H9 (cell line): ENCODE results near the gene ARHGEF1. TPM values are rescaled to one million over a fixed set of nuclear protein-coding genes. Genes with fewer than 3 reads are reported as not detected.

Source experiments
- DNase-seq: peaks from one replicate; pipeline ENCODE4 v3.0.0-alpha.2; 2017
- H2AFZ ChIP-seq: one replicate; pipeline ENCODE4 v1.6.1; 2013; ENCODE audit warnings: mild to moderate bottlenecking, low read length, control low read depth, moderate library complexity
- H2AK5ac ChIP-seq: 2 replicates; pipeline ENCODE4 v1.6.1; 2013; ENCODE audit warnings: low read length, control low read depth, mixed read lengths; ENCODE audit not compliant: insufficient read length
- H2BK120ac ChIP-seq: one replicate; pipeline ENCODE4 v1.6.1; 2013; ENCODE audit warnings: low read depth, mild to moderate bottlenecking, low read length, control low read depth, inconsistent platforms; ENCODE audit not compliant: poor library complexity, severe bottlenecking
- H2BK12ac ChIP-seq: 2 replicates; pipeline ENCODE4 v1.6.1; 2013; ENCODE audit warnings: low read length, control low read depth, mixed read lengths, low read depth; ENCODE audit not compliant: insufficient read length
- H2BK15ac ChIP-seq: 2 replicates; pipeline ENCODE4 v1.6.1; 2013; ENCODE audit warnings: low read depth, low read length, control low read depth
- H2BK20ac ChIP-seq: one replicate; pipeline ENCODE4 v1.6.1; 2013; ENCODE audit warnings: low read depth, mild to moderate bottlenecking, low read length, control low read depth, inconsistent platforms; ENCODE audit not compliant: poor library complexity, severe bottlenecking
- H2BK5ac ChIP-seq: 2 replicates; pipeline ENCODE4 v1.6.1; 2013; ENCODE audit warnings: low read length, control low read depth, mixed read lengths; ENCODE audit not compliant: insufficient read length
- H3K14ac ChIP-seq: 2 replicates; pipeline ENCODE4 v1.6.1; 2013; ENCODE audit warnings: low read length, control low read depth; ENCODE audit not compliant: insufficient read depth
- H3K18ac ChIP-seq: 2 replicates; pipeline ENCODE4 v1.6.1; 2013; ENCODE audit warnings: low read depth, mild to moderate bottlenecking, mixed read lengths, low read length, control low read depth; ENCODE audit not compliant: insufficient read length
- H3K23ac ChIP-seq: 2 replicates; pipeline ENCODE4 v1.6.1; 2013; ENCODE audit warnings: low read length, control low read depth, mixed read lengths, low read depth; ENCODE audit not compliant: insufficient read length
- H3K23me2 ChIP-seq: 2 replicates; pipeline ENCODE4 v1.6.1; 2013; ENCODE audit warnings: low read depth, mild to moderate bottlenecking, mixed read lengths, low read length, control low read depth; ENCODE audit not compliant: insufficient read length, poor library complexity, severe bottlenecking
- H3K27ac ChIP-seq: 2 replicates; pipeline ENCODE4 v1.5.1; 2013; ENCODE audit warnings: low read length, control low read depth, mixed read lengths, low read depth; ENCODE audit not compliant: insufficient read length
- H3K27me3 ChIP-seq: 2 replicates; pipeline ENCODE4 v1.6.1; 2013; ENCODE audit warnings: low read length, control low read depth, inconsistent platforms; ENCODE audit not compliant: insufficient read depth
- H3K4ac ChIP-seq: 2 replicates; pipeline ENCODE4 v1.6.1; 2013; ENCODE audit warnings: low read depth, mild to moderate bottlenecking, control low read depth, inconsistent platforms, low read length, moderate library complexity
- H3K4me1 ChIP-seq: 2 replicates; pipeline ENCODE4 v1.6.1; 2013; ENCODE audit warnings: low read length, control low read depth, inconsistent platforms; ENCODE audit not compliant: insufficient read depth
- H3K4me2 ChIP-seq: 2 replicates; pipeline ENCODE4 v1.6.1; 2013; ENCODE audit warnings: low read length, control low read depth, mixed read lengths; ENCODE audit not compliant: insufficient read length, insufficient read depth
- H3K56ac ChIP-seq: 2 replicates; pipeline ENCODE4 v1.6.1; 2013; ENCODE audit warnings: low read depth, mild to moderate bottlenecking, mixed read lengths, low read length, control low read depth; ENCODE audit not compliant: insufficient read length
- H3K79me1 ChIP-seq: 2 replicates; pipeline ENCODE4 v1.6.1; 2013; ENCODE audit warnings: low read depth, mild to moderate bottlenecking, moderate library complexity, low read length, control low read depth, inconsistent platforms; ENCODE audit not compliant: insufficient read depth, poor library complexity, severe bottlenecking
- H3K79me2 ChIP-seq: 2 replicates; pipeline ENCODE4 v1.6.1; 2013; ENCODE audit warnings: low read length, control low read depth, inconsistent platforms; ENCODE audit not compliant: insufficient read depth
- H3K9ac ChIP-seq: 2 replicates; pipeline ENCODE4 v1.6.1; 2013; ENCODE audit warnings: low read length, control low read depth, mixed read lengths; ENCODE audit not compliant: insufficient read length; ENCODE audit errors: extremely low read depth
- H3K9me3 ChIP-seq: one replicate; pipeline ENCODE4 v1.6.1; 2013; ENCODE audit warnings: low read depth, low read length, inconsistent platforms; ENCODE audit not compliant: control insufficient read depth
- H3T11ph ChIP-seq: one replicate; pipeline ENCODE4 v1.6.1; 2013; ENCODE audit warnings: mild to moderate bottlenecking, low read length, control low read depth, inconsistent platforms
- H4K20me1 ChIP-seq: one replicate; pipeline ENCODE4 v1.6.1; 2013; ENCODE audit not compliant: control insufficient read depth, insufficient read length, insufficient read depth
- H4K5ac ChIP-seq: 2 replicates; pipeline ENCODE4 v1.6.1; 2013; ENCODE audit warnings: low read depth, mild to moderate bottlenecking, mixed read lengths, low read length, control low read depth; ENCODE audit not compliant: insufficient read length
- H4K8ac ChIP-seq: replicated peaks from 2 replicates; pipeline ENCODE4 v1.6.1; 2013; ENCODE audit warnings: low read length, control low read depth, mixed read lengths, low read depth; ENCODE audit not compliant: insufficient read length
- H4K91ac ChIP-seq: 2 replicates; pipeline ENCODE4 v1.6.1; 2013; ENCODE audit warnings: low read depth, mild to moderate bottlenecking, moderate library complexity, mixed read lengths, low read length, control low read depth; ENCODE audit not compliant: insufficient read length
- H3K27ac Mint-ChIP-seq, 3 experiments: 2 replicates in 2 of 3; 3 replicates in 1 of 3; pipeline ENCODE4 v1.8.0; 2020 to 2021; ENCODE audit warnings: mixed read lengths in 3 of 3, mild to moderate bottlenecking in 1 of 3, moderate library complexity in 1 of 3
- H3K27me3 Mint-ChIP-seq: 2 replicates; pipeline ENCODE4 v1.8.0; 2021; ENCODE audit warnings: low read depth, mild to moderate bottlenecking, moderate library complexity, mixed read lengths
- H3K36me3 Mint-ChIP-seq, 3 experiments: 2 replicates in 2 of 3; 3 replicates in 1 of 3; pipeline ENCODE4 v1.8.0; 2020 to 2021; ENCODE audit warnings: low read depth in 3 of 3, mixed read lengths in 3 of 3; ENCODE audit not compliant: insufficient read depth in 1 of 3
- H3K4me1 Mint-ChIP-seq, 2 experiments: 2 replicates each; pipeline ENCODE4 v1.8.0; 2020; ENCODE audit warnings: mixed read lengths in 2 of 2
- H3K4me3 Mint-ChIP-seq, 2 experiments: 2 replicates in 1 of 2; 3 replicates in 1 of 2; pipeline ENCODE4 v1.8.0; 2020 to 2021; ENCODE audit warnings: mild to moderate bottlenecking in 2 of 2, mixed read lengths in 2 of 2, moderate library complexity in 1 of 2
- H3K9me3 Mint-ChIP-seq, 2 experiments: 2 replicates in 1 of 2; 3 replicates in 1 of 2; pipeline ENCODE4 v1.8.0; 2020; ENCODE audit warnings: mild to moderate bottlenecking in 2 of 2, mixed read lengths in 2 of 2, moderate library complexity in 1 of 2
- WGBS: extraction: QIAGEN DNeasy Blood & Tissue Kit; methylation state at CpG from one replicate; pipeline ENCODE4 v1.1.7; 2013; ENCODE audit warnings: missing lambda C conversion rate, low lambda C conversion rate, mixed read lengths; ENCODE audit not compliant: insufficient read length; ENCODE audit errors: extremely low coverage; 5-methylcytosine and 5-hydroxymethylcytosine counted together
- total RNA-seq: library from RNA; stranded (reverse); gene quantifications from 2 replicates; pipeline ENCODE4 v1.2.1, GENCODE V29; 2021
- TF ChIP-seq, protein P1 (sequence below): fragments of 200-600 bp; sonication (generic); conservative IDR thresholded peaks from 3 replicates; pipeline ENCODE4 v1.8.0; 2021; ENCODE audit warnings: antibody characterized with exemption, mild to moderate bottlenecking

The ARHGEF1 gene
- total RNA-seq, 1 experiment from 2014 or later, result 50.3 TPM

DNA sequence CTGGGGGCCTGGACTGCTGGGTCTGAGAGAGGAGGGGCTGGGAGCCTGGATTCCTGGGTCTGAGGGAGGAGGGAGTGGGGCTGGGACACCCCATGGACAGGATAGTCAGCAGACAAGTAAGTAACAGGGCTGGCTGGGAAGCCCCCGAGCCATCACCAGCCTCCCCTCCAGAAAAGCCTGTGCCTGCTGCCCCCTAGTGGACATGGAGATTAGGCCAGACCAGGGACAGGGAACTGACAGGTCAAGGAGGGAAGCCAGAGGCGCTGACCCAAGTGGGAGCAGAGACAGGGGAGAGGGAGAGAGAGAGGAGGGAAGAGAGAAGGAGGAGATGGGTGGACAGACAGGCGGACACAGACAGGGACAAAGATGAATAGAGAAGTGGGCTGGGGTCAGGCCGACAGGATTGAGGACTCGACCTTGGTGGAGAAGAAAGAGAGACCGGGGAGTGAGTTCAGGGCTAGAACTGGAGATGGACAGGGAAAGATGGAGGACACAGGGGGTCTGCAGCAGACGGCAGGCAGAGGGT lies 51.9 kb downstream of the ARHGEF1 start:
- Histone ChIP-seq H3K27ac (no peak overlapping the region), H2BK15ac (no peak overlapping the region), H3K4me1 (no peaks in the 10 kb centered on the region; the same call in 1 of the 2 replicates), H3K23me2 (no peaks in the 10 kb centered on the region), H3K4ac (no peak overlapping the region), H3K4me2 (no peak overlapping the region), H2AK5ac (no peak overlapping the region), H4K20me1 (no peaks in the 10 kb centered on the region), H2BK120ac (no peak overlapping the region), H2AFZ (no peak overlapping the region), H3K9ac (no peak overlapping the region), H2BK20ac (no peak overlapping the region), H3K18ac (no peak overlapping the region), H3K23ac (no peak overlapping the region), H4K5ac (no peak overlapping the region), H3K9me3 (no peaks in the 10 kb centered on the region), H3K79me2 (no peaks in the 10 kb centered on the region), H3K14ac (no peak overlapping the region), H3K56ac (no peak overlapping the region), H4K91ac (no peak overlapping the region), H3K79me1 (no peaks in the 10 kb centered on the region), H3T11ph (no peak overlapping the region), H3K27me3 (peaks cover 68% of the 10 kb centered on the region), H2BK5ac (no peak overlapping the region), H2BK12ac (no peak overlapping the region), H4K8ac (no peak overlapping the region)
- peak; percentile 89 for DNase-seq
- no peaks in the 10 kb centered on the region; a peak in 1 of 5 replicates for H3K9me3 Mint-ChIP-seq
- peaks cover 7% of the 10 kb centered on the region for H3K27me3 Mint-ChIP-seq
- H3K4me3 Mint-ChIP-seq, result 0 out of 5 replicates have a peak overlapping the region, but pooled peaks of 1 of the 2 experiments have one; percentile 6
- WGBS, result no CpG with 5 or more reads among the region's 7 CpGs
- TF ChIP-seq, protein P1, sequence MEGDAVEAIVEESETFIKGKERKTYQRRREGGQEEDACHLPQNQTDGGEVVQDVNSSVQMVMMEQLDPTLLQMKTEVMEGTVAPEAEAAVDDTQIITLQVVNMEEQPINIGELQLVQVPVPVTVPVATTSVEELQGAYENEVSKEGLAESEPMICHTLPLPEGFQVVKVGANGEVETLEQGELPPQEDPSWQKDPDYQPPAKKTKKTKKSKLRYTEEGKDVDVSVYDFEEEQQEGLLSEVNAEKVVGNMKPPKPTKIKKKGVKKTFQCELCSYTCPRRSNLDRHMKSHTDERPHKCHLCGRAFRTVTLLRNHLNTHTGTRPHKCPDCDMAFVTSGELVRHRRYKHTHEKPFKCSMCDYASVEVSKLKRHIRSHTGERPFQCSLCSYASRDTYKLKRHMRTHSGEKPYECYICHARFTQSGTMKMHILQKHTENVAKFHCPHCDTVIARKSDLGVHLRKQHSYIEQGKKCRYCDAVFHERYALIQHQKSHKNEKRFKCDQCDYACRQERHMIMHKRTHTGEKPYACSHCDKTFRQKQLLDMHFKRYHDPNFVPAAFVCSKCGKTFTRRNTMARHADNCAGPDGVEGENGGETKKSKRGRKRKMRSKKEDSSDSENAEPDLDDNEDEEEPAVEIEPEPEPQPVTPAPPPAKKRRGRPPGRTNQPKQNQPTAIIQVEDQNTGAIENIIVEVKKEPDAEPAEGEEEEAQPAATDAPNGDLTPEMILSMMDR, result peak; percentile 87
- no peak overlapping the region for H3K27ac Mint-ChIP-seq
- no peaks in the 10 kb centered on the region for H3K36me3 Mint-ChIP-seq
- peaks cover 20 to 50% of the 10 kb centered on the region in 2 experiments for H3K4me1 Mint-ChIP-seq
